Activated CD4-positive, alpha-beta T cell treated with anti-CD3 and anti-CD28 coated beads, Interleukin-2, amount 10 ng/mL, durations not matched to agents 24 days and 14 days (primary cell): ENCODE results near the gene RSPO1. TPM values are rescaled to one million over a fixed set of nuclear protein-coding genes. Genes with fewer than 3 reads are reported as not detected.
"Not testable (repeated sequence)": the region's sequence is repeated elsewhere in the genome, so short reads cannot be mapped to it uniquely, and the experiment has no call there.

ENCODE experiments used
- DNase-seq: peaks from one replicate; pipeline ENCODE4 v3.0.0; 2022
- H3K27ac Mint-ChIP-seq: one replicate; pipeline ENCODE4 v1.8.0; 2022; ENCODE audit warnings: mild to moderate bottlenecking, mixed read lengths
- H3K27me3 Mint-ChIP-seq: one replicate; pipeline ENCODE4 v1.8.0; 2022; ENCODE audit warnings: mixed read lengths
- H3K36me3 Mint-ChIP-seq: one replicate; pipeline ENCODE4 v1.8.0; 2022; ENCODE audit warnings: low read depth, mild to moderate bottlenecking, mixed read lengths
- H3K4me1 Mint-ChIP-seq: one replicate; pipeline ENCODE4 v1.8.0; 2021; ENCODE audit warnings: mixed read lengths
- H3K4me3 Mint-ChIP-seq: one replicate; pipeline ENCODE4 v1.8.0; 2022; ENCODE audit warnings: mild to moderate bottlenecking, moderate library complexity, mixed read lengths
- H3K9me3 Mint-ChIP-seq: one replicate; pipeline ENCODE4 v1.8.0; 2021; ENCODE audit warnings: mixed read lengths
- intact Hi-C: fragments of 100-400 bp; cut with micrococcal nuclease; formaldehyde crosslinking; loops from one replicate; pipeline ENCODE4 v1.15.1; 2023
- total RNA-seq: library from RNA; stranded (reverse); gene quantifications from 2 replicates; pipeline ENCODE4 v1.2.3, GENCODE V29; 2022

Gene RSPO1
- total RNA-seq, result not detected in 2 replicates

GRCh38 chr1:37634244-37634991 lies at the start of gene RSPO1:
Gene RSPO1, minus strand, starts transcription at chr1:37634892. Its CDS starts 5,231 bp downstream, at chr1:37629661.
- Mint-ChIP-seq H3K9me3 (no peaks in the 10 kb centered on the region), H3K27me3 (peaks cover 71% of the 10 kb centered on the region), H3K4me3 (no peak within 1 kb of the TSS), H3K4me1 (no peaks in the 10 kb centered on the region), H3K36me3 (peaks cover 2% of the 10 kb centered on the region), H3K27ac (no peak within 1 kb of the TSS)
- DNase-seq, result no peak
- intact Hi-C loops, result no loop called here

GRCh38 chr1:37684182-37684581 lies 49.5 kb upstream of the RSPO1 start:
- H3K27me3 Mint-ChIP-seq, intact Hi-C loops, H3K9me3 Mint-ChIP-seq, DNase-seq, H3K4me3 Mint-ChIP-seq, H3K27ac Mint-ChIP-seq: not testable (repeated sequence)
- Mint-ChIP-seq H3K36me3 (peaks cover 47% of the 10 kb centered on the region), H3K4me1 (peaks cover 20% of the 10 kb centered on the region)

- H3K27ac Mint-ChIP-seq, result no peak overlapping the region
- intact Hi-C loops, result loop anchor here (1.0 to 2.0 kb wide), 3 partner anchors 79 to 227 kb away; no protein-coding TSS in a partner anchor
These were observed 47.8 kb upstream of the RSPO1 start for GRCh38 chr1:37682334-37682987.

GRCh38 chr1:37680933-37681332 lies 46.2 kb upstream of the RSPO1 start:
- H3K27ac Mint-ChIP-seq, result no peak overlapping the region
- no peak overlapping the region for H3K4me3 Mint-ChIP-seq
- H3K4me1 Mint-ChIP-seq, result peaks cover 12% of the 10 kb centered on the region
- H3K36me3 Mint-ChIP-seq, result peaks cover 28% of the 10 kb centered on the region
- intact Hi-C loops, result no loop called here
- DNase-seq, result no peak
- no peaks in the 10 kb centered on the region for H3K9me3 Mint-ChIP-seq
- H3K27me3 Mint-ChIP-seq, result peaks cover 10% of the 10 kb centered on the region

More at GRCh38 chr1:37682334-37682987, 47.8 kb upstream of the RSPO1 start:
- H3K4me3 Mint-ChIP-seq, result no peak overlapping the region
- peaks cover 6% of the 10 kb centered on the region for H3K4me1 Mint-ChIP-seq
- peaks cover 36% of the 10 kb centered on the region for H3K36me3 Mint-ChIP-seq
- peak; percentile 93 for DNase-seq
- H3K27me3 Mint-ChIP-seq, result no peaks in the 10 kb centered on the region
- no peaks in the 10 kb centered on the region for H3K9me3 Mint-ChIP-seq

GRCh38 chr1:37677808-37678207 lies 43.1 kb upstream of the RSPO1 start:
- Mint-ChIP-seq H3K27ac (no peak overlapping the region), H3K27me3 (peaks cover 23% of the 10 kb centered on the region), H3K36me3 (peaks cover 9% of the 10 kb centered on the region), H3K4me1 (peaks cover 23% of the 10 kb centered on the region), H3K9me3 (no peaks in the 10 kb centered on the region), H3K4me3 (no peak overlapping the region)
- intact Hi-C loops, result no loop called here
- no peak for DNase-seq

GRCh38 chr1:37677143-37677439 lies 42.4 kb upstream of the RSPO1 start:
- Mint-ChIP-seq H3K27me3 (peaks cover 30% of the 10 kb centered on the region), H3K4me1 (peaks cover 21% of the 10 kb centered on the region), H3K9me3 (no peaks in the 10 kb centered on the region), H3K27ac (no peak overlapping the region), H3K36me3 (peaks cover 3% of the 10 kb centered on the region), H3K4me3 (no peak overlapping the region)
- DNase-seq, result no peak
- intact Hi-C loops, result no loop called here

GRCh38 chr1:37676281-37677142 lies 41.8 kb upstream of the RSPO1 start:
- Mint-ChIP-seq H3K9me3 (no peaks in the 10 kb centered on the region), H3K4me3 (no peak overlapping the region), H3K4me1 (peaks cover 21% of the 10 kb centered on the region), H3K27me3 (peaks cover 36% of the 10 kb centered on the region), H3K27ac (no peak overlapping the region), H3K36me3 (peaks cover 3% of the 10 kb centered on the region)
- DNase-seq, result no peak
- intact Hi-C loops, result no loop called here

- Mint-ChIP-seq H3K4me1 (peaks cover 21% of the 10 kb centered on the region), H3K27me3 (peaks cover 40% of the 10 kb centered on the region), H3K36me3 (no peaks in the 10 kb centered on the region), H3K9me3 (no peaks in the 10 kb centered on the region), H3K4me3 (peak overlapping the region; percentile 46), H3K27ac (peak overlapping the region; percentile 29)
- peak; percentile 94 for DNase-seq
- intact Hi-C loops, result no loop called here
These were observed 39.2 kb upstream of the RSPO1 start for GRCh38 chr1:37673920-37674319.

- Mint-ChIP-seq H3K36me3 (no peaks in the 10 kb centered on the region), H3K27ac (no peak overlapping the region), H3K4me1 (peaks cover 21% of the 10 kb centered on the region), H3K9me3 (no peaks in the 10 kb centered on the region), H3K4me3 (no peak overlapping the region), H3K27me3 (peaks cover 43% of the 10 kb centered on the region)
- intact Hi-C loops, result no loop called here
- no peak for DNase-seq
These were observed 37.6 kb upstream of the RSPO1 start for GRCh38 chr1:37672136-37672870.

GRCh38 chr1:37671261-37671660 lies 36.6 kb upstream of the RSPO1 start:
- no peak for DNase-seq
- Mint-ChIP-seq H3K9me3 (no peaks in the 10 kb centered on the region), H3K4me3 (no peak overlapping the region), H3K36me3 (no peaks in the 10 kb centered on the region), H3K27me3 (peaks cover 36% of the 10 kb centered on the region), H3K27ac (no peak overlapping the region), H3K4me1 (peaks cover 15% of the 10 kb centered on the region)
- intact Hi-C loops, result no loop called here

GRCh38 chr1:37670133-37670532 lies 35.4 kb upstream of the RSPO1 start:
- peaks cover 14% of the 10 kb centered on the region for H3K4me1 Mint-ChIP-seq
- no peak for DNase-seq
- H3K36me3 Mint-ChIP-seq, result no peaks in the 10 kb centered on the region
- no peaks in the 10 kb centered on the region for H3K9me3 Mint-ChIP-seq
- intact Hi-C loops, result no loop called here
- H3K4me3 Mint-ChIP-seq, result no peak overlapping the region
- H3K27me3 Mint-ChIP-seq, result peaks cover 28% of the 10 kb centered on the region
- no peak overlapping the region for H3K27ac Mint-ChIP-seq

GRCh38 chr1:37667023-37667671 lies 32.5 kb upstream of the RSPO1 start:
- Mint-ChIP-seq H3K27me3 (peaks cover 16% of the 10 kb centered on the region), H3K36me3 (no peaks in the 10 kb centered on the region), H3K4me1 (no peaks in the 10 kb centered on the region), H3K9me3 (no peaks in the 10 kb centered on the region), H3K27ac (no peak overlapping the region), H3K4me3 (no peak overlapping the region)
- intact Hi-C loops, result no loop called here
- no peak for DNase-seq

- Mint-ChIP-seq H3K27me3 (peaks cover 9% of the 10 kb centered on the region), H3K9me3 (no peaks in the 10 kb centered on the region), H3K4me1 (no peaks in the 10 kb centered on the region), H3K36me3 (no peaks in the 10 kb centered on the region), H3K27ac (no peak overlapping the region), H3K4me3 (no peak overlapping the region)
- no peak for DNase-seq
- intact Hi-C loops, result no loop called here
These were observed 31.7 kb upstream of the RSPO1 start for GRCh38 chr1:37666241-37666867.
